ENCODE results near the gene POC1A.

Gene POC1A

DNA sequence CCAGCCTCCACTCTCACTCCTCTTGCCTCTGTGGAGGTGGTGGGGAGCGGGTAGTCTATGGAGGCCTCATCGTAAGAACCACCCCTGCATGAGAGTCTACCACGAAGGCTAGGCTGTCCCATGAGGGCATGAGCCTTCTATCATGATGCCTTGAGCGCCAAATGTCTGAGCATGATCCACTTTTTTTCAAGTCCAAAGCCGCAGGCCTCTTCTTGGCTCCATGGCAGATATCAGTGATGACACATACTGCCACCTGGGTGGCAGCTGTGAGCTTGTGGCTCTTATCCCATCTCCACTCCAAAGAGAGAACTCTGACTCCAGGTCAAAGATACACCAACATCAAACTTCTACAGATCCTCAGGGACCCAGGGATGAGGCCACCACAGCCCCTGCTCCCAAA is 13.5 kb downstream of the POC1A start:
- no peak for DNase-seq
- intact Hi-C loops (cut with DNase I): no loop called here

DNA sequence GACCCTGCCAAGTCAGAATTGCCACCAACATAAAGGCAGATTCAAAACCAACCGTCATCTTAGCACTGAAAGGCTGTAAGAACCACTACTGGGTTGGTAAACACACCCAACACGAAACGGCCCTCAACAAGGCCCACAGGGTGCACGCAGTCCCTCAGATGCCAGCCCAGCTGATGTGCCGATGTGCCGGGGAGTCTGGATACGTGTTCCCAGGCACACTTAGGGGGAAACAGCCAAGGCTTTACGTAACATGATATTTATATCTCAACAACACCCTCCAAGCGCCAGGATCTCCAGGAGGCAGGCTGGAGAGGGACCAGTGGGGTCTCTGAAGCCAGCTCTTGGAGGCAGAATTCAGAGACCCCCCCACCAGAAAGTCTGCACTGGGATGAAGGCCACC is 14.2 kb downstream of the POC1A start:
- intact Hi-C loops (cut with DNase I): no loop called here
- no peak for DNase-seq

DNA sequence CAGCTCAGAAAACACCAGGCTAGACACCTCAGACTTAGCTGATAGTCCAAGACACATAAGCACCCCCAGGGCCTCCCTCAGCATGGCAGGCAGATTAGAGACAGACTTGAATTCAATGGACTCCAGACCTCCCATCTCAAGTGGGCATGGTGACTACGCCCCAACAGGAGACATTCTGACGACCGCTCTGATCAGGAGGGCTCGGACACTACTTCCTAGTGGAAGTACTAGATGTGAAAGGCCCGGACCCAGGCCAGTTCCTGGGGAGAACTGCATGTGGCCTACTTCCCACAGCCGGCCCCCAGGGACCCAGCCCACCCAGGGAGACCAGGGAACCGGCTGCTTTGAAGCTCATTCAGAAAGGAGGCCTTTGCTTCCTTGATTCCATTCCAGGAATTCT is 16.9 kb downstream of the POC1A start:
- no peak for DNase-seq

DNA sequence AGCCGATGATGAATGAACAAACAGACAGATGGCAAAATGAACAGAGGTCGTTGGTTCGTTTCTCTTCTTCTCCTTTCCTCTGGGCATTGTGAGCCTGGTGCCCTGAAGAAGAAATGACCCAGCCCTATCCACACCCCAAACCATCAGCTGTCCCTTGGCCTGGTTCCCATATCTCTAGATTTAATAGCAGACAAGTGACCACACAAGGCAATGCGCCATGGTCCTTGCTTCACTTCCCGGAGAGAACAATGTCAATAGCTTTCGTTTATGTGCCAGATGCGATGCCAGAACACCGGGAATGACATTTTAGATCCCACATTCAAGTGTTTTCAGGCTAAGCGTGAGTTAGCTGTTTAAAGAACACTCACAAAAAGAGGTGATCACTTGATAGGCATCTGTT is 17.7 kb downstream of the POC1A start:
- DNase-seq: peak in 1 of 42 donors; percentile 24
- intact Hi-C loops (cut with DNase I): no loop called here

More for the DNA sequence above, 16.9 kb downstream of the POC1A start:
- intact Hi-C loops (cut with DNase I): no loop called here

DNA sequence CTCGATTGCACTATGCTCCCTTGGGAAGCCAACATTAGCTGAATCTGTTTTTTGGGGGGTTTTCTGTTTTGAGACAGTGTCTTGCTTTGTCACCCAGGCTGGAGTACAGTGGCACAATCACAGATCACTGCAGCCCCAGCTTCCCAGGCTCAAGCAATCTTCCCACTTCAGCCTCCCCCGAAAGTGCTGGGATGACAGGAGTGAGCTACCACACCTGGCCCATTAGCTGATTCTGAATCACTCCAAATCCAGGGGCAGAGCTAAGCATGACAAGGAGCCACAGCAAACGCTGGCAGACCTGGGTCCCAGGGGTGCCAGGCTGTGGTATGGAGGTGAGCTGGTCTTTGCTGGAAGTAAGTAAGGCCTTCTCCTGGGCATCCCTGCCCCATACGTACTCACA is 18.9 kb downstream of the POC1A start:
- intact Hi-C loops (cut with DNase I): no loop called here
- peak in 13 of 42 donors; percentile 31 to 73 (median 49) for DNase-seq

DNA sequence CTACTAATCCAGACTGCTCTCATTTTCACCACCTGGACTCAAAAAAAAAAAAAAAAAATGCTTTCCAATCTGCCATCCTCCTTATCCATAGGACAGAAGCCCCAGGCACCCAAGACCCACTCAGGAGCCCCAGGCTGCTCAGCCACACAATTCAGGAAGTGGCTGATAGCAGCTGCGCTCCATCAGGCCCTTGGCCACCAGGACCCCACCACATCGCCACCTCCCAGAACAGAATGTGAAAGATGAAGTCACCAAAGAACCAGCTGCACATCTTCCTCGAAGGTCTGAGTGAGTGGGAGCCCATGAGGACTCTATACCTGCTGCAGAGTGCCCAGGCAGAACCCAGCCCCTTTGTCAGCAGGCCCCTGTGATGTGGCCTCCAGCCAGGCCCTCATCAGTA is 19.5 kb downstream of the POC1A start:
- intact Hi-C loops (cut with DNase I): no loop called here

DNA sequence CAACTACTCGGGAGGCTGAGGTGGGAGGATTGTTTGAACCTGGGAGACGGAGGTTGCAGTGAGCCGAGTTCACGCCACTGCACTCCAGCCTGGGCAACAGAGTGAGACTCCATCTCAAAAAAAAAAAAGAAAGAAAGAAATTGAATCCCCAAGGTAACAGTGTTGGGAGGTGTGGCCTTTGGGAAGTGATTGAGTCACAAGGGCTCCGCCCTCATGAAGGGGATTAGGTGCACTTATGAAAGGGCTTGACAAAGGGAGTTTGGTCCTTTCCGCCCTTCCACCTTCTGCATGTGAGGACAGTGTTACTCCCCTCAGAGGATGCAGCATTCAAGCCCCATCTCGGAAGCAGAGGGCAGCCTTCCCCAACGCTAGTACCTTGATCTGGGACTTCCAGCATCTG is 21.3 kb downstream of the POC1A start:
- intact Hi-C loops (cut with DNase I): no loop called here
- DNase-seq: no peak

More for the DNA sequence above, 19.5 kb downstream of the POC1A start:
- no peak for DNase-seq

DNA sequence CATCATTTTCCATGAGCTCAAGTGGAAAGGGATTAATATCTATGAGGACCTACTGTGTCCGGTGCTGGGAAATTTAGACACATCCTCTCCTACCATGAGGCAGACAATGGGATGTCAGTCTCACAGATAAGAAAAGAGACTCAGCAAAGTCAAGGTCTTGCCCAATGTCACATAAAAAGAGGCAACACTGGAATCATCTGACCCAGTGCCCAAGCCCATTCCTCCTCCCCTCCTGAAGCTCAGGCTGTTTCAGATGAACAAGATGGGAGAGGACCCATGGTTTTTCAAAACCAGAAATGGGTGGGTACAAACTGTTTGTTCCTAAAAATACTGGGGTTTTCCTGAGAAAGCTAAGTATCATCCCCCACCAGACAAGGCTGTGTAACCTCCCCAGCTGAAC is 22.2 kb downstream of the POC1A start:
- no peak for DNase-seq
- intact Hi-C loops (cut with DNase I): no loop called here

DNA sequence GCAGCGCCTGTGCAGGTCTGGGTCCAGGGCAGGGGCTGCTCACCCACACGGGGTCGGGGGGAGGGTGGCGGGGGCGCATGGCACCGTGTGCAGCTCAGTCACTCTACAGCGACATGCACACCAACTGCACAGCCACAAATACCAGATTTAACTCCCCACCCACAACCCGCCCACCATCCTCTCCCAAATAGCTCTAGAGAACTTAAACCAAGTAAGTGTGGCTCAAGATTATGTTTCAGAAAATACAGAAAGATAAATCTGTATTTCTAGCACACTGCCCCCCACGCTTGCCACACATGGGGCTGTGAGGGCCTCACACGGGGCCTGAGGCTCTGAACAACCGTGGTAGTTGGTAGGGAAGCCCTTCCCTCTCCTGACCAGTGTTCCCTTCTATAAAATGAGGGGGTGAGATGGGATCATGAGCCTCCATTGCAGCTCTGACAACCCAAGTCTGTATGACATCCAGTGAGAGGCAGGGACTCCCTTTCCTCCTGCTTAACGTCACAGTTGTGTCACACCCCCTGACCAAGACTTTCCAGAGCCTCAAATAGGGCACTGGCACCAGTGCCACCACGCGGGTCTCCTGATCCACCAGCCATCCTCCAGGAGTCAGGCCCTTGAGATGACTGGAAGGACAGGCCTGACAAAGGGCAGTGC is 23.1 kb downstream of the POC1A start:
- DNase-seq: peak in 34 of 42 donors; percentile 34 to 86 (median 60)
- intact Hi-C loops (cut with DNase I): no loop called here

DNA sequence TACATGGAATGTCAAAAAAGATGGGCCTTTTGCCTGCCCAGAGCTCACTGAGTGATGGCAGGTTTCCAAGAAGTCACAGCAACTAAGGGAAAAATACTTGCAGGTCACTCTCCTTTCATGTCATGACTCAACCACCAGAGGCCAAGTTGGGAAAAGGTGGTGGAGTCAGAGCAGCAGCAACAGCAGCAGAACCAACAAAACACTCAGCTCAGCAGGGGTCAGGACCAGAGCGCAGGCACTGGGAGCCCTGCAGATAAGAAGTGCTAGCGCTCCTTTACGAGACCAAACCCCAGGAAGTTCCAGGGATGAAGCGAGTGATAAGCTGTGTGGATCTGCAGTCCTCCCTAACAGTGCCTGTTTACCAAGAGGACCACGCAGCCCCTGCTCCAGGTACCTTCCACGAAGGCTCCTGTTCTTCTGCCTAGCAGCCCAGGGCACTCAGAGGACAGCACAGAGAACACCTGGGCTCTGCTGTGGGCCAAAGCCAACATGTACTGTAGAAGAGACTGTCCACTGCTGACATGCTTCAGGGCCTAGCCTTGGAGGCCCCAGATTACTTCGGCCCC is 26.0 kb downstream of the POC1A start:
- intact Hi-C loops (cut with DNase I): no loop called here
- DNase-seq: no peak

DNA sequence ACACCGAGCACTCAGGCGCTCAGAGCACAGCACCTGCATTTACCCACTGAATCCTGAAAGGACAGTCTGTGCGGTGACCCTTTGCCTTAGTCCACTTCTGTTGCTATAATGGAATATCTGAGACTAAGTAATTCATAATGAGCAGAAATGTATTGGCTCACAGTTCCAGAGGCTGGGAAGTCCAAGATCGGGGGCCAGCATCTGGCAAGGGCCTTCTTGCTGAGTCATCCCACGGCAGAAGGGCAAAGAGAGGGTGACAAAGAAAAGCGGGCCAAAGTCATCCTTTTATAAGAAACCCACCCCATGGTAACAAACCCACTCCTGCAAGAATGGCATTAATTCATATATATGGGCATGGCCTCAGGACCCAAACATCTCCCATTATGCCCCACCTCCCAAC is 27.7 kb downstream of the POC1A start:
- DNase-seq: no peak
- intact Hi-C loops (cut with DNase I): no loop called here

DNA sequence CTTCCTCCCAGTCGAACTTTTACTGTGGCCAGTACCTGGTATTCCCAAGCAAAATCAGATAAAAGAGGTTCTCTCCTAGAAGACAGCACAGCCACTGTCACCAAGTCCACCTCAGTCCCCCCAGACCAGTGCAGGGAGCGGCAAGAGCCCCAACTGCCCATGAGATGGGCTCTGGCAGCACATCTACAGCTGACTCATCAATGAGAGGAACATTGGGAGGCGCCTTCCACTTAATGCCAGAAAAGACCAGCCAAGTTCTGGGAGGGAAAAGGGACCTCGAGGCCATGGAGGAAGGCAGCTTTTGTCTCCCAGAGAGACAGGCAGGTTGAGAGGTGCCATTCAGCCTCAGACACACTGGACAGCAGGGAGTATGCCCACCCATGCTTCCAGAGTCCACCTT is 28.2 kb downstream of the POC1A start:
- intact Hi-C loops (cut with DNase I): no loop called here
- DNase-seq: no peak

DNA sequence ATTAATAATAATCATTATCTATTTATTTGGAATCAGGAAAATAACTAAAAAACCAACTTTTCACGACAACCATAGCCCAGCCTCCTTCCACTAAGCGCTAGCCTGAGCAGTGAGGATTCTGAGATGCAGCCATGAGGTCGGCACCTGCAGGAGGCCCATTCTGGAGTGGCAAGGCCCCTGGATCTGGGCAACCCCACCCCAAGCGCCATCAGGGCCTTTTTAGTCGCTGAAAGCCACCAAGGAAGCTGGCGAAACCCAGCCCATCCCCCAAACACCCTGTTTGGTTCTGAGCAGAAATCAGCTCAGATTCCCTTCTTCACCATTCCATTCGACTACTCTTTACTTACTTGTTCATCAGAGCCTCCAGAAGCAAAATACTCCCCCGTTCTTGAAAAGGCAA is 29.5 kb downstream of the POC1A start:
- intact Hi-C loops (cut with DNase I): loop anchor here (5.0 kb wide), 2 partner anchors 67 to 122 kb away; partner anchors contain the start of gene DUSP7

DNA sequence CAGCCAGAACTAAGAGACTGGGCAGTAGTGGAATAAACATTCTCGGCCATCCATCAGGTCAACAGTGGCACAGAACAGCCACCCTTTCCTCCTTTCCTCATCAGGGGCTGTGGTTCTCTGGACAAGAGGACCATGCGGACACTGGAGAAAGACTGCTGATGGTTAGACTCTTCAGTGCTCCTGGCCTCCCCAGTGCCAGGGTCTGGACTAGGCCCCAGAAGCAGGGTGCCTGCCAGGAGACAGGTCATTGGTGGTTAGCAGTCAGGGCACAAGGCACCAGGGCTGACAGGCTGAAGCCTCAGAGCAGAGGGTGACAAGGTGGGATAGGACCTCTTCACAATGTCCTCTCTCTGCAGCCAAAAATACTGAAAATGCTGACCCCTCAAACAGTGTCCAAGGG is 30.1 kb downstream of the POC1A start:
- DNase-seq: no peak
- intact Hi-C loops (cut with DNase I): loop anchor here (5.0 kb wide), 2 partner anchors 67 to 122 kb away; partner anchors contain the start of gene DUSP7

More for the DNA sequence above, 29.5 kb downstream of the POC1A start:
- no peak for DNase-seq

DNA sequence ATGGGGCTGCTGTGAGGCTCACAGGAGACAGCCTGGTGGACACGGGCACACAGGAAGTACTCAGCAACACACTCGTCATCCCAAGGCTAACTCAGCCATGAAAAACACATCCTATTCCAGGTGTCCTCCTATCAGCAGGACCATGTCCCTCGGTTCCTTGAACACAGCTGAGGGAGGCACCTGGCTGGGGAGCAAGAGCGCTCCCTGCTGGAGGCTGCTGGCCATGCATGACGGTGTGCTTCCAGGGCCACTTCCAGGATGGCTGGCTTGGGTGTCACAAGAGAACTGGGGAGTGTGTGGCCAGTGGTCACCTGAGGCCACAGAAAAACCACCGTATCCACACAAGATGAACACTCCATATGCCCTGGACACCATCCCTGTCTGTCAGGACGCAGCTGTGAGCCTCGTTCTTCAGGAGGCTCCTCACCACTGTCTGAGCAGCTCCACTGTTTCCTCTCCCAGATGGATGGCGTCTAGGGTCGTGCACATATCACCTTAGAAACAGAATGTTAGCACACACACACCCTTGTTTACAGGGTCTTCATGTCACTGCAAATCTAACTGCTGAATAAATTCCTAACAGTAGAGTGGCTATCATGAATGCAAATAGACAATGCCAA is 31.0 kb downstream of the POC1A start:
- intact Hi-C loops (cut with DNase I): loop anchor here (5.0 kb wide), 2 partner anchors 66 to 121 kb away; partner anchors contain the start of gene DUSP7
- peak; percentile 61 to 92 (median 83) for DNase-seq

DNA sequence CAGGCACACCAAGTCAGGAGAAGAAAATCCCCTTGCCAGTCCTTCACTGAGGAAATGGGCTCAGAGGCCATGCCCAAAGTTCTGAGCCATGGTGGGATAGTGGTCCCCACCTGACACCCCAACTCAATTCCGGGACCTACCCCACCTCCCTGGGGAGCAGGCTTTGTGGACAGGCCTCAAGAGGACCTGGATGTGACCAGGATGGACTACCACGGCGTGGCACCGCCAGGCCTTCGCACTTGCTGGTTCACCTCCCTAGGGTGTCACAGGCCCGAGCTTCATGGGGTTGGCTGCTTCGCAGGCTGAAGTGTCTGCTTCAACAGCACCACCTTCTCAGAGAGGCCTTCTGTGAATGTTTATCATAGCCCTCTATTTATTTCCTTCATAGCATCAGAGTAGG is 31.7 kb downstream of the POC1A start:
- no peak for DNase-seq
- intact Hi-C loops (cut with DNase I): loop anchor here (5.0 kb wide), 2 partner anchors 65 to 120 kb away; partner anchors contain the start of gene DUSP7

DNA sequence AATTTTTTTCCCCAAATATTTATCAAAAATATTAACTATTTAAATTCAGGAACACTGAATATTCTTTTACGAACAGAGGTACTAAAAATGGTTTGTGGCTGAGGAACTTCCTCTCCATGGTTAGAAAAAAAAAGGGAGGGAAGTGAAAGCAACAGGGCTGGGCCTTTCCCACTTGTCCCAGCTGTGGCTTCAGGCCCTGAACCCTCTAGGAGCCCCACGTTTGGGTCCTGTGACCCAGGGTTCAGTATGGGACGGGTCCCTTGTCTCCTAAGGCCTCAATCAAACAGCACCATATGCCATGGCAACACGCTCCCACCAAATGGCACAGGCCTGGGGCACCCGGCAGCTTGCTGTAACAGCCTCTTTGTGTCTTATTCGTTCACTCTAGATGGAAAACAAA is 32.4 kb downstream of the POC1A start:
- intact Hi-C loops (cut with DNase I): loop anchor here (5.0 kb wide), 2 partner anchors 65 to 120 kb away; partner anchors contain the start of gene DUSP7
- peak in 3 of 42 donors; percentile 16 to 38 (median 27) for DNase-seq

DNA sequence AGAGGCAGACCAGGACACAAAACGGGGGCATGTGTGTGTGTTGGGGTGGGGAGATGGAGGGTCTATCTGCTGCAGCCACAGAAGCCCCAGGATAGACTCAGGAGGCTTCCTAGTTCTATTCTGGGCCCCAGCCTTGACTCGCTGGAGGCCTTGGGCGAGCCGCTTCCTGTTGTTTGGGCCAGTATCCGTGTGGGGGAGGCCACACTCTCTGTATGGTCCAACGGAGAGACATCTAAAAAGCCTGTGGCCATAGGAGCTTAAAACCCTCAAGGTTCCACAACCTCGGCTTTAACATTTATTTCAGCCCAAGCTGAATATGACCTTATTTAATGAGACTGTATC is 32.8 kb downstream of the POC1A start:
- intact Hi-C loops (cut with DNase I): loop anchor here (5.0 kb wide), 2 partner anchors 64 to 119 kb away; partner anchors contain the start of gene DUSP7
- DNase-seq: peak in 19 of 42 donors; percentile 18 to 64 (median 48)

DNA sequence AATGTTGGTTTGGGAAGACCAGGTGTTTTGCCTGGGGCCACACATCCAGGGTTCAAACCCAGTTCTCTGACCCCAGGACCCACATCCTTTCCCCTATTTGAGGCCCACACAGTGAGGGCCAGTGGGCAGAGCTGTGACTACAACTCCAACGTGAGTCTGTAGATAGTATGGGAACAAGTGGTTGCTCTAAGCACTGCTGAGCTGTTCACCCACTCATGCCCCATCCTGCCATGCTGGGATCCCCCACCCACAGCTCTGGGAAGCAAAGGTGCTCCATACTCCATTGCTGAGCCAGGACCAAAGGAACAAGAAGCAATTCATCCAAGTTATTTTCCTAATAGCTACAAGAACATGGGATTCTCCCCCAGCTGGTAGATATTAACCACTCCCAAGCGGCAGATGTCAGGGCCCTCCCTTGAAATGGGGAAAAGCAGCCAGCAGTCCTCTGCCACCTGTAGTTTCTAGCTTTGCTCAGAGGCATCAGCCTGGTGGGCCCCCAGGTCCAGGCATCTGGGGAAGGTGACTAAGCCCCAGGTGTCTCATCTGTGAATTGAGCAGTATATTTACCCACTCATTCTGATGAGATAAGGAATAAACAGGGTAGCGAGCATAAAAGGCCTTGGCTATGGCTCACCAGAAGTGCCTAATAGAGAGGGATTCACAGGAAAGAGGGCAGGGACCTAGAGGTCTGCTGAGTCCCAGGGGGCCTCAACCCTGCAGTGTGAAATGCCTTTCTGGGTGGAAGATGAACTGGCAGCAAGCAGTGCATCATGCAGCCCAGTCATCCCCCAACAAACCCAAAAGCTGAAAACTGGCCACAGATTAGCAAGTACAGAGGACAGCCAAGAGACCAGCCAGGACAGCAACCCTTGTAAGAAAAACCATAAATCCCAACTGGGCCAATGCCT is 33.4 kb downstream of the POC1A start:
- peak in 16 of 42 donors; percentile 11 to 82 (median 57) for DNase-seq

More for the DNA sequence above, 33.4 kb downstream of the POC1A start:
- intact Hi-C loops (cut with DNase I): loop anchor here (5.0 kb wide), 2 partner anchors 64 to 119 kb away; partner anchors contain the start of gene DUSP7

All from head of caudate nucleus (tissue), 42 donors.